Naive thymus-derived CD4-positive, alpha-beta T cell (primary cell): Measurements from ENCODE around the gene PTPRK. TPM values are rescaled to one million over a fixed set of nuclear protein-coding genes. Genes with fewer than 3 reads are reported as not detected.

Source experiments
- ATAC-seq: fragments of 150-1000 bp; cut with Tn5 transposase; 2 replicates; pipeline ENCODE4 v1.10.0; 2021; ENCODE audit warnings: mild to moderate bottlenecking, moderate library complexity
- CTCF ChIA-PET: fragments of 350-600 bp; sonication (Branson Sonifier 250); formaldehyde crosslinking; loops from one replicate; lab custom pipeline; 2021; ENCODE audit warnings: antibody characterized with exemption; lab: Charles Lee
- POLR2A ChIA-PET: fragments of 350-600 bp; sonication (Branson Sonifier 250); formaldehyde crosslinking; loops from one replicate; lab custom pipeline; 2021; ENCODE audit warnings: antibody characterized with exemption, inconsistent platforms; lab: Charles Lee
- DNase-seq, 9 donors: peaks; one replicate each; pipeline versions ENCODE4 v3.0.0 to v3.0.0-alpha.2; 2020 to 2022; ENCODE audit warnings: mixed read lengths in 1 of 9
- H3K27ac ChIP-seq: one replicate; pipeline ENCODE4 v1.7.0; 2013; ENCODE audit warnings: mild to moderate bottlenecking, low read depth, low read length, moderate library complexity
- H3K27me3 ChIP-seq, 2 donors: one replicate each; pipeline ENCODE4 v1.7.0; 2013; ENCODE audit warnings: low read length in 2 of 2, mild to moderate bottlenecking in 2 of 2, moderate library complexity in 2 of 2; ENCODE audit not compliant: control insufficient read depth in 2 of 2, insufficient read depth in 2 of 2
- H3K36me3 ChIP-seq, 3 experiments: 1 replicate in 2 of 3; 2 replicates in 1 of 3; pipeline ENCODE4 v1.7.0; 2013; ENCODE audit warnings: low read length in 3 of 3, mild to moderate bottlenecking in 3 of 3, moderate library complexity in 1 of 3; ENCODE audit not compliant: insufficient read depth in 3 of 3, control insufficient read depth in 2 of 3
- H3K4me1 ChIP-seq, 2 donors: one replicate each; pipeline ENCODE4 v1.7.0; 2013; ENCODE audit warnings: low read length in 2 of 2, mild to moderate bottlenecking in 2 of 2, moderate library complexity in 1 of 2; ENCODE audit not compliant: control insufficient read depth in 2 of 2, insufficient read depth in 2 of 2
- H3K4me3 ChIP-seq: 2 replicates; pipeline ENCODE4 v1.7.0; 2013; ENCODE audit warnings: mild to moderate bottlenecking, low read length
- H3K9me3 ChIP-seq, 3 experiments: 1 replicate in 2 of 3; 2 replicates in 1 of 3; pipeline ENCODE4 v1.7.0; 2013; ENCODE audit warnings: low read length in 3 of 3; ENCODE audit not compliant: control insufficient read depth in 2 of 3
- H3K27ac Mint-ChIP-seq, 9 donors: one replicate each; pipeline ENCODE4 v1.8.0; 2020 to 2022; ENCODE audit warnings: mixed read lengths in 9 of 9, mild to moderate bottlenecking in 8 of 9, moderate library complexity in 5 of 9, inconsistent platforms in 2 of 9
- H3K27me3 Mint-ChIP-seq, 5 donors: one replicate each; pipeline ENCODE4 v1.8.0; 2021 to 2022; ENCODE audit warnings: mixed read lengths in 5 of 5, mild to moderate bottlenecking in 1 of 5
- H3K36me3 Mint-ChIP-seq, 5 donors: one replicate each; pipeline ENCODE4 v1.8.0; 2020 to 2022; ENCODE audit warnings: mixed read lengths in 5 of 5, mild to moderate bottlenecking in 3 of 5, inconsistent platforms in 1 of 5
- H3K4me1 Mint-ChIP-seq, 7 donors: one replicate each; pipeline ENCODE4 v1.8.0; 2020 to 2022; ENCODE audit warnings: mixed read lengths in 7 of 7, mild to moderate bottlenecking in 3 of 7, inconsistent platforms in 1 of 7
- H3K4me3 Mint-ChIP-seq, 10 donors: one replicate each; pipeline ENCODE4 v1.8.0; 2020 to 2022; ENCODE audit warnings: mild to moderate bottlenecking in 10 of 10, mixed read lengths in 10 of 10, moderate library complexity in 6 of 10, inconsistent platforms in 2 of 10
- H3K9me3 Mint-ChIP-seq, 11 donors: one replicate each; pipeline ENCODE4 v1.8.0; 2020 to 2022; ENCODE audit warnings: mixed read lengths in 11 of 11, mild to moderate bottlenecking in 4 of 11, inconsistent platforms in 1 of 11, moderate library complexity in 1 of 11
- intact Hi-C, 2 donors: fragments of 100-400 bp; cut with micrococcal nuclease; formaldehyde crosslinking; loops; one replicate each; pipeline ENCODE4 v1.15.1; 2023
- polyA plus RNA-seq, 2 donors: library from polyadenylated mRNA; unstranded; fragments of 300-500 nt; fragmentation: Illumina TruSeq; gene quantifications; one replicate each; pipeline ENCODE4 v1.2.3, GENCODE V29; 2021
- total RNA-seq, 6 experiments: library from RNA in 5 of 6; stranded (reverse) in 5 of 6; gene quantifications; 1 replicate in 5 of 6; 2 replicates in 1 of 6; pipeline ENCODE4 v1.2.3 and lab custom pipeline; 2021 to 2026

PTPRK gene
- total and polyA plus RNA-seq, 7 experiments from 2014 or later = 1.3 to 6.5 (median 2.3) TPM

GRCh38 chr6:128057946-128058345 is 462.5 kb downstream of the PTPRK start:
- ChIA-PET CTCF (interaction anchor here (0.5 kb wide), 1 partner anchor 8 kb away, joined by 8 read pairs; no protein-coding TSS in a partner anchor), POLR2A (no interaction called here)
- Histone ChIP-seq H3K4me1 (no peaks in the 10 kb centered on the region), H3K36me3 (no peaks in the 10 kb centered on the region), H3K27me3 (no peaks in the 10 kb centered on the region), H3K27ac (no peak overlapping the region), H3K9me3 (no peaks in the 10 kb centered on the region), H3K4me3 (no peak overlapping the region)
- Mint-ChIP-seq H3K36me3 (peaks cover 0 to 6% (median 0%) of the 10 kb centered on the region in 5 donors), H3K9me3 (peaks cover 0 to 5% (median 0%) of the 10 kb centered on the region in 11 donors), H3K4me3 (no peak overlapping the region), H3K27me3 (peaks cover 0 to 5% (median 2%) of the 10 kb centered on the region in 5 donors), H3K4me1 (no peaks in the 10 kb centered on the region), H3K27ac (no peak overlapping the region)
- no peak for ATAC-seq
- intact Hi-C loops = no loop called here
- DNase-seq = no peak

GRCh38 chr6:128057541-128057940 is 462.9 kb downstream of the PTPRK start:
- H3K9me3 ChIP-seq = no peaks in the 10 kb centered on the region
- no peak overlapping the region for H3K4me3 ChIP-seq
- ATAC-seq (no peak), DNase-seq (no peak)
- no peaks in the 10 kb centered on the region for H3K4me1 ChIP-seq
- intact Hi-C loops = no loop called here
- peaks cover 0 to 5% (median 0%) of the 10 kb centered on the region in 11 donors for H3K9me3 Mint-ChIP-seq
- no peaks in the 10 kb centered on the region for H3K36me3 ChIP-seq
- H3K4me3 Mint-ChIP-seq = no peak overlapping the region
- ChIA-PET CTCF (no interaction called here), POLR2A (no interaction called here)
- peaks cover 0 to 5% (median 2%) of the 10 kb centered on the region in 5 donors for H3K27me3 Mint-ChIP-seq
- H3K27me3 ChIP-seq = no peaks in the 10 kb centered on the region
- peaks cover 0 to 6% (median 0%) of the 10 kb centered on the region in 5 donors for H3K36me3 Mint-ChIP-seq
- H3K27ac ChIP-seq = no peak overlapping the region
- H3K27ac Mint-ChIP-seq = no peak overlapping the region
- H3K4me1 Mint-ChIP-seq = no peaks in the 10 kb centered on the region

GRCh38 chr6:128053109-128053508 is 467.3 kb downstream of the PTPRK start:
- no peak for ATAC-seq
- H3K27ac Mint-ChIP-seq = no peak overlapping the region
- CTCF ChIA-PET = no interaction called here

GRCh38 chr6:128047989-128048388 is 472.4 kb downstream of the PTPRK start:
- POLR2A ChIA-PET = no interaction called here
- CTCF ChIA-PET = no interaction called here
- peaks cover 0 to 6% (median 0%) of the 10 kb centered on the region in 7 donors for H3K4me1 Mint-ChIP-seq
- Histone ChIP-seq H3K4me3 (no peak overlapping the region), H3K27ac (no peak overlapping the region), H3K4me1 (no peaks in the 10 kb centered on the region), H3K36me3 (no peaks in the 10 kb centered on the region), H3K9me3 (no peaks in the 10 kb centered on the region), H3K27me3 (no peaks in the 10 kb centered on the region)
- no peak for DNase-seq
- H3K27ac Mint-ChIP-seq = no peak overlapping the region
- H3K9me3 Mint-ChIP-seq = peaks cover 0 to 3% (median 0%) of the 10 kb centered on the region in 11 donors
- H3K4me3 Mint-ChIP-seq = no peak overlapping the region
- ATAC-seq = no peak
- intact Hi-C loops = loop anchor here in 1 of 2 donors (2.0 kb wide), 1 partner anchor 23 kb away; no protein-coding TSS in a partner anchor
- H3K36me3 Mint-ChIP-seq = peaks cover 0 to 3% (median 0%) of the 10 kb centered on the region in 5 donors
- no peaks in the 10 kb centered on the region for H3K27me3 Mint-ChIP-seq

More at GRCh38 chr6:128053109-128053508, 467.3 kb downstream of the PTPRK start:
- POLR2A ChIA-PET = interaction anchor here (0.6 kb wide), 1 partner anchor 13 kb away, joined by 3 read pairs; no protein-coding TSS in a partner anchor
- peaks cover 0 to 5% (median 0%) of the 10 kb centered on the region in 11 donors for H3K9me3 Mint-ChIP-seq
- no peaks in the 10 kb centered on the region for H3K27me3 Mint-ChIP-seq
- peaks cover 0 to 6% (median 0%) of the 10 kb centered on the region in 5 donors for H3K36me3 Mint-ChIP-seq
- no peaks in the 10 kb centered on the region for H3K4me1 ChIP-seq
- H3K36me3 ChIP-seq = no peaks in the 10 kb centered on the region
- intact Hi-C loops = no loop called here
- H3K27me3 ChIP-seq = no peaks in the 10 kb centered on the region
- no peak overlapping the region for H3K27ac ChIP-seq
- no peak for DNase-seq
- no peak overlapping the region for H3K4me3 ChIP-seq
- no peaks in the 10 kb centered on the region for H3K9me3 ChIP-seq
- H3K4me3 Mint-ChIP-seq = no peak overlapping the region
- no peaks in the 10 kb centered on the region for H3K4me1 Mint-ChIP-seq

GRCh38 chr6:128046033-128046432 is 474.4 kb downstream of the PTPRK start:
- no peak overlapping the region for H3K4me3 ChIP-seq
- Mint-ChIP-seq H3K4me3 (no peak overlapping the region), H3K4me1 (peaks cover 0 to 6% (median 0%) of the 10 kb centered on the region in 7 donors), H3K9me3 (peaks cover 0 to 4% (median 0%) of the 10 kb centered on the region in 11 donors), H3K27ac (no peak overlapping the region), H3K27me3 (no peaks in the 10 kb centered on the region), H3K36me3 (peaks cover 0 to 3% (median 0%) of the 10 kb centered on the region in 5 donors)
- intact Hi-C loops = no loop called here
- CTCF ChIA-PET = no interaction called here
- ATAC-seq (no peak), DNase-seq (no peak)
- H3K9me3 ChIP-seq = no peaks in the 10 kb centered on the region
- H3K4me1 ChIP-seq = no peaks in the 10 kb centered on the region
- H3K36me3 ChIP-seq = no peaks in the 10 kb centered on the region
- no peaks in the 10 kb centered on the region for H3K27me3 ChIP-seq
- no peak overlapping the region for H3K27ac ChIP-seq
- POLR2A ChIA-PET = no interaction called here

- Histone ChIP-seq H3K9me3 (no peaks in the 10 kb centered on the region), H3K4me1 (no peaks in the 10 kb centered on the region), H3K36me3 (no peaks in the 10 kb centered on the region), H3K4me3 (no peak overlapping the region), H3K27me3 (no peaks in the 10 kb centered on the region), H3K27ac (no peak overlapping the region)
- DNase-seq (no peak), ATAC-seq (no peak)
- Mint-ChIP-seq H3K4me1 (peaks cover 0 to 21% (median 4%) of the 10 kb centered on the region in 7 donors), H3K27ac (no peak overlapping the region), H3K27me3 (no peaks in the 10 kb centered on the region), H3K9me3 (peaks cover 0 to 6% (median 0%) of the 10 kb centered on the region in 11 donors), H3K36me3 (peaks cover 0 to 6% (median 3%) of the 10 kb centered on the region in 5 donors), H3K4me3 (no peak overlapping the region)
- ChIA-PET CTCF (no interaction called here), POLR2A (interaction anchor here (0.6 kb wide), 1 partner anchor 14 kb away, joined by 3 read pairs; no protein-coding TSS in a partner anchor)
- intact Hi-C loops = no loop called here
Observed at GRCh38 chr6:128039543-128039942, 480.9 kb downstream of the PTPRK start.
